GM10266 (cell line): ENCODE data around the gene C6orf120.

Experiments
- DNase-seq: peaks from one replicate; pipeline ENCODE4 v3.0.0; 2012; ENCODE audit errors: extremely low spot score
- CTCF ChIP-seq: IDR thresholded peaks from 2 replicates; pipeline ENCODE4 v1.5.1; 2012; ENCODE audit warnings: mild to moderate bottlenecking, low read depth; ENCODE audit not compliant: control insufficient read depth, insufficient read depth; ENCODE audit errors: missing control alignments

Gene C6orf120

DNA sequence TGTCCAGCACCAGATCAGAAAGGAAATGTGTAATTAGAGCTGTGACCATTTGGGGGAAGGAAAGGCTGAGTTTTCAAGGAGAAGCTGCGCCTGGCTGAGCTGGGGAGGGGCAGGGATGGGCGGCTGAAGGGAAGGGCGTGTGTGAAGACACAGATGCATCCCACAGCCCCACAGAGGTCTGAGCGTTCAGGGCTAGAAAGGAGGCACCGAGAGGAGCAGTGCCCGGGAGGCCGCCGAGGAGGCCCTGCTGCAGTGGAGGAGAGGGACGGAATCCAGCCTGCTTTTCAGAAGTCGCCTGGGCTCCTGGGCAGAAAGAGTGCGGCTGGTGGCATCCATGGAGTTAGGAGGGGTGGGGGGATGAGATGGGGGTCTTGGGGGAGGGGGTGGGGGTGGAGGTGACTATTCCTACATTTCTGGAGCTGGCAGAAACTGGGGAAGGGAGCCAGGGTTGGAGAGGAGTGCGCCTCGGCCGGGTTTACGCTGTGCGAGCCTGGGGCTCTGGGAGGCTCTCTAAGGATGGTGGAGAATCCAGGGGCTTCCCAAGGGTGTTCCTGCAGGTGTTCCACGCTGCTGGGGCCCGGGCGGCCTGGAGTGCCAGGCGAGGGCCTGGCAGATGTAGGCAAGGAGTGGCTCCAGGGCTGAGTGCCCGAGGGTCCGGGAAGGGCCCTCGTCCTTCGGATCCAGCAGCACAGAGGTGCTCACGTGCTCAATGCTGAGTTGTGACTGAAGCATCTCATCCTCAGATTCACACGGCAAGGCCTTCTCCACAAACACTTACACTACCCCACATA lies 41.9 kb upstream of the C6orf120 start:
- no peak for DNase-seq
- TF ChIP-seq CTCF = no peak

GRCh38 chr6:169660751-169661390 lies 41.1 kb upstream of the C6orf120 start:
- no peak for DNase-seq
- TF ChIP-seq CTCF = no peak

DNA sequence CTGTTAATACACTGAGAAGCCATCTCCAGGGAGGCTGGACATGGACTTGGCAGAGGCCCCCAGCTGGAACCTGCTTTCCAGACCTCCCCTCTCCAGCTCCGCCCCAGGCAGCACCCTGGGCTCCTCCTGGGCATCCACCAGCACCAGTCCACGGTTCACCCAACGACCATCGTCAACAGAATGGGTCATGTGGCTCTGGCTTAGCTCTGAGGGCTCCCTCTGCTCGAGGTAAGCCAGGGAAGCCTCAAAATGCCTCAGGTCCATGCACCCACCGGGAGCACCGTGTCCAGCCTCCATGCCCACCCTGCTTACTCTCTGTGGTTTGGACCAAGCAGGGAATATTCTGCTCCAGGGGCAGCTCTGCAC lies 40.6 kb upstream of the C6orf120 start:
- no peak for DNase-seq
- no peak for TF ChIP-seq CTCF

DNA sequence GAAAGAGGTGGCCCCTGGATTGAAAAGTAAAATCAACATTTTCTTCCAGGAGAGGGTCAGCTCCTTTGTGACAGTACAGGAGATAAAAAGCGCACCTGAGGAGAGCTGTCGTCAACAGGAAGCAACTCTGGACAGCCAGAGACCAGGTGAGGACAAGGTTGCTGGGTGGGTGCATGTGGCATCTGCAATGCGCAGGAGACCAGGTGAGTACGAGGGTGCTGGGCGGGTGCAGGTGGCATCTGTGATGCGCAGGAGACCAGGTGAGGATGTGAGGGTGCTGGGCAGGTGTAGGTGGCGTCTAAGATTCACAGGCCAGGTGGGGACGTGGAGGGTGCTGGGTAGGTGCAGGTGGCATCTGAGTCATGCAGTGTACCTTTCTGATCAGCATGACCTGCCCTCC lies 38.5 kb upstream of the C6orf120 start:
- no peak for TF ChIP-seq CTCF

DNA sequence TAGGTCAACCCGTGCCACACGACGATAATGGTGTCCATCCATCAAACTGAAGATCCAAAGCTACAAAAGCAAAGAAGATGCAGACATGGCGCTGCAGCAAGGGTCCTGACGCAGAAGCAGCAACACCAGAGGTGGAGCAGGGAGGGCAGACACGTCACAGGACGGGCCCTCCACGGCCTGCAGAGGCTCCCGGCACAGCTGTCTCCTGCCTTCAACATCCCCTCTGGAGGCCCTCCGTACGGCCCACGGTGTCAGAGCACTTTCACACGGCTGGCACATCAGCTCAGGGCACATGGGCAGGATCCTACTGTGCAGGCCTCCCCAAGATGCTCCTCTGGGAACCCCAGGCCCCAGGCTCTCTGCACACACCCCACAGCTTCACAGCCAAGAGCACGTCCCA lies 37.7 kb upstream of the C6orf120 start:
- TF ChIP-seq CTCF = no peak
- no peak for DNase-seq

More for the DNA sequence above, 38.5 kb upstream of the C6orf120 start:
- no peak for DNase-seq

- no peak for DNase-seq
- TF ChIP-seq CTCF = no peak
Measured at GRCh38 chr6:169665289-169665688, 36.6 kb upstream of the C6orf120 start.

DNA sequence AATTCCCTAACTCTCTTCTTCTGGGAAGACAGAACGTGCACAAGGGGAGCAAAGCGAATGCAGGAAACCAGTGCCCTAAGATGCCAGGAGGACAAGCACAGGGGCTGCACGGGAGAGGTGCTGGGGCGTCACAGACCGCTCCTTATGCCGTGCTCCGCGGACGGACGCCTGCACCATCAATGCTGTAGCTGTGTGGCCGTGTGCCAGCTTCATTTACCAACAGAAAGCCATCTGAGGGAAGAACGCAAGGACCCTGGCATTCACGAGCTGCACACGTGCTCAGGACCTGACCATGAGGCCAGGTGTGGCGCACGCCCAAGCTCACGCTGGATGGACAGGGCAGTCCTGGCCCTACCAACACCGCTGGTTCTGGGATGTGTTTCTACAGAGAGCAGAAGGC lies 35.5 kb upstream of the C6orf120 start:
- no peak for TF ChIP-seq CTCF
- no peak for DNase-seq
